ENCODE measurements around the gene MREG.
"Not testable (repeated sequence)": the region's sequence is repeated elsewhere in the genome, so short reads cannot be mapped to it uniquely, and the experiment has no call there.

MREG gene

GRCh38 chr2:216021768-216022565, 8.6 kb upstream of the MREG start:
- no peak for DNase-seq (ENCODE audit: low read depth)

- DNase-seq (ENCODE audit: low read depth), result no peak
Measured at GRCh38 chr2:216018709-216019108, 5.4 kb upstream of the MREG start.

DNA sequence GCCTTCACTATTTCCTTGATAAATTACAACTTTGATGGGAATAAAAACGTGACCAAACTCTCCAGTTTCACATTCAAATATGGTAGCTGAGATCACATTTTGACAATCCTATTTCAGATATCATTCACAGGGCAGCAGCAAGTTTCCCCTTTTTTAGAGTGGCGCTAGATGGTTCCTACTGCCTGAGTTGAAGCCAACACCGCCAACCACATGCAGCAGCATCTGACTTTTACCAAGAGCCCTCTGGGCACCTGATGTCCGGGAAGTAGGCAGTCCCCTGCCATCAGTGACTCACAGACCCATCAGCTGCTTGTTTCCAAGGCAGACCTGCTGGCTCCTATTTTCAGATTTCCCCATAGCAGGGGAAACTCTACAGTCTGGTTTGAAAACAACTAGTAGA, 4.0 kb upstream of the MREG start:
- DNase-seq (ENCODE audit: low read depth), result no peak

DNA sequence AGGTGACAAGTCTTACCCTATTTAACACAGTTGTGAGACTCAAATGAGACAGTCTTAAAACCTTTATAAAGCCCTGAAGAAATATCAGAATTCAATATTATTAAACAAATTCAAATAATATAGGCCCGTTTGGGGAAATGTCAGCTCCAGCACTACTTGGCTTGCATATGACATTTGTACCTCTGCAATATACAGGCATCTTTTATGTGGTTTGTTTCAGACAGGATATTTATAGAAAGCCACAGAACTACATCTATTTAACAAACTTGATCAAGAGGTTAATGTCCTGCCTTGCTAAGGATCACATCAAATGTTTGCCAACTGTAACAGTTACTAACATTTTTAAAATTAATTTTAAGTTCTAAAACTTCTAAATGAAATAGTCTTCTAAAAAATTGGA, 3.2 kb upstream of the MREG start:
- no peak for DNase-seq (ENCODE audit: low read depth)

DNA sequence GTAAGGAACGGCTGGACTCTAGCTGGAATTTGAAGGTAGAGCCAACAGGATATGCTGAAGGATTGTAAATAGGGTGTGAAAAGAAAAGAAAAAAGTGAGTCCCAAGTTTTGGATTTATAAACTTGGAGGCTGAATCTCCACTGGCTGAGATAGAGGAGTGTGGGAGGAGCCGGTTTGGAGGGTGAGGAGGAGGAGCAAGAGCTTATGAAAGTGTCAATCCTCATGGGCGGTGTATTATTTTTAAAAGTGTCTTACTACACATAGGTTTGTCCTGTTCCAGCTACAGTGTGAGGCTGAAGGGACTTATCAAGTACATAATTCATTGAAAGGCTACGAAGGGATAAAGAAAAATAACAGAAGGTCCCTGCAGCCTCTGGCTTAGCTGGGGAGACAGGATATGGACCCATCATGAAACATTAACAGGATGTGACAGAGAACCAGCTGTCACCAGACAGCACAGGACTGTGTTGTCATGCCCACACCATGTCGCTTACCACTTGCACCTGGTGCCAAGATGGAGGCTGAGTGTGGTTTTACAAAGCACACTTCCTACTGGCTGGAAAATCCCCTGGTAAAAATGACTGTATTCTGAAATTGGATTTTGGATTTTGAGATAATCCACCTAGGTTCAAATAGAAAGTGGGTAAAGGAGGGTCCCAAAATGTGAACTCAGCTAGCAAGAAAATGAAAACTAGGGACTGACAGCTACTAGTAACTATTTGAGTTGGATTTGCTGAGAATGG, 2.5 kb upstream of the MREG start:
- no peak for DNase-seq (ENCODE audit: low read depth)

GRCh38 chr2:216014986-216015385, 1.6 kb upstream of the MREG start:
- DNase-seq (ENCODE audit: low read depth), result no peak

GRCh38 chr2:216014006-216014405, 655 bp upstream of the MREG start:
- no peak for DNase-seq (ENCODE audit: low read depth)

DNA sequence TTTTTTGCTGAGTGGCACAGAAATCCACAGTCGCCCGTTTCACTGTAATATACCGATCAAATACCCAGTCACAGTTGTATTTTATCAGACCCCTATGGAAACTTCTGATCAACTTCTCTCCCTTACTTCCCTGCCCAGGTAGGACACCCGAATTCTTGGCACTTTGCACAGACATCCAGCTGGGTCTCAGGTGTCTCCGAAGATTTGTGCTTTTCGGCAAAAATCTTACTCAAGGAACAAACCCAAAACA, 596 bp downstream of the MREG start:
- DNase-seq (ENCODE audit: low read depth), result no peak

- DNase-seq (ENCODE audit: low read depth), result peak; percentile 21
Measured at GRCh38 chr2:216012133-216012829, 1.1 kb downstream of the MREG start.

DNA sequence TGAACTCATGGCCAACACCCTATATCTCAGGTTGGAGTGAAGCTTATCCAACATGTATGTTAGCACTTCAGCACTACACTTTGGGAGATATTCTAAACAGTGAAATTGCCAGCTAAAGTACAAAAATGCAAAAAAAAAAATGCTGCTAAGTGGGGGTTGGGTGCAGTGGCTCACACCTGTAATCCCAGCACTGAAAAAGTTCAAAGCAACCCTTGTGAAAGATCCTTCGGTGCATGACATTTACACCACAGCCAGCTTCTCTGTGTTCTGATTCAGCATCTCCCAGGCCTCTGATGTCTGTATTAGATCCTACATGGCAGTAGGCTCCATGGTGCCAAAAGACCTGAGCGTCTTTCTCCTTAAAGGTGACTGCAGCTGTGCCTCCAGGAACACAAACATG, 4.1 kb downstream of the MREG start:
- not testable (repeated sequence) for DNase-seq (ENCODE audit: low read depth)

GRCh38 chr2:216008387-216008786, 5.0 kb downstream of the MREG start:
- DNase-seq (ENCODE audit: low read depth), result no peak

DNA sequence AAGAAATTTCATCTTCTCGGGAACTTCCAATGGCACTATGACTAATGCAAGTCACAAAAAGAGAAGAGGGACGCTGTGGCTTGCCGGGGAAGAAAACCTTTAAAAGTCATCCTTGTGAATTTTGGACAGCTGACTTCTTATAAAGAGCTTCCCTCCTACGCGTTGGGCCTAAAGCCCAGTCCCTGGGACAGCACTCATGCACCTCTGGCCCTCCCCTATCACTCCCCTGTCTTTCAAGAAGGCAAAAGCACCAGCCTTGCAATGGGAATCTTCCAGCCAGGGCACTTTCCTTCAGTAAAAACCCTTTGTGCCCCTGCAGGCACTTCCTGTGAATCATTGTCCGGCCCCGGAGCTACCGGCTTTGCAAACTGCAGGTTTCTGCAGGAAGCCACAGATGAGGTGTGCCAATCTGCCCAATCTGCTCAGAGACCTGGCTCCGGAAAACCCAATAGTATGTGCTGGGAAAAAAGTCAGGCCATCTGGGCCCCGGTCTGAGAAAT, 7.1 kb downstream of the MREG start:
- peak; percentile 14 for DNase-seq (ENCODE audit: low read depth)

DNA sequence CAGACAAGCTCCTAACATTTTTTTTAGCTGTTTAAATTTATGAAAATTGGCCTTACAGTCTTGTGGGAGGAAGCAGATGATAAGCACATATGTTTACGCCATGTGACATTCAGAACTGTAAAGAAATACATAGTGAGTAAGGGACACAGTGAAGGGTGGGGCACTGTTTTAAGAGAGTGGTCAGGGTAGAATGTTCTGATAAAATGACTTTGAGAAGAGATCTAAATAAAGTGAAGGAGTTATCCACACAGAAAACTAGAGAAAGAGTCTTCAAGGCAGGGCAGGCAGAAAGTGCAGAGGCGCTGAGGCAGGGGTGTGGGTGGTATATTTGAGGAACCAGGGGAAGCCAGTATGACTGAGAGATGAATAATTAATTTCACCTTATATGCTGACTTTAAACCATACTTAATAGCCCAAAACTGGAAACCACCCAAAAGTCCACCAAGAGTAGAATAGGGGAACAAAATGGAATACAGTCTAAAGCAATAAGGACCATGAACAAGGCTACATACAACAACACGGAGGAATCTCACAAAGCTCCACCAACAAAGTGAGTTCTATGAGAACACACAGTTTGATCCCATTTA, 8.6 kb downstream of the MREG start:
- DNase-seq (ENCODE audit: low read depth), result no peak

DNA sequence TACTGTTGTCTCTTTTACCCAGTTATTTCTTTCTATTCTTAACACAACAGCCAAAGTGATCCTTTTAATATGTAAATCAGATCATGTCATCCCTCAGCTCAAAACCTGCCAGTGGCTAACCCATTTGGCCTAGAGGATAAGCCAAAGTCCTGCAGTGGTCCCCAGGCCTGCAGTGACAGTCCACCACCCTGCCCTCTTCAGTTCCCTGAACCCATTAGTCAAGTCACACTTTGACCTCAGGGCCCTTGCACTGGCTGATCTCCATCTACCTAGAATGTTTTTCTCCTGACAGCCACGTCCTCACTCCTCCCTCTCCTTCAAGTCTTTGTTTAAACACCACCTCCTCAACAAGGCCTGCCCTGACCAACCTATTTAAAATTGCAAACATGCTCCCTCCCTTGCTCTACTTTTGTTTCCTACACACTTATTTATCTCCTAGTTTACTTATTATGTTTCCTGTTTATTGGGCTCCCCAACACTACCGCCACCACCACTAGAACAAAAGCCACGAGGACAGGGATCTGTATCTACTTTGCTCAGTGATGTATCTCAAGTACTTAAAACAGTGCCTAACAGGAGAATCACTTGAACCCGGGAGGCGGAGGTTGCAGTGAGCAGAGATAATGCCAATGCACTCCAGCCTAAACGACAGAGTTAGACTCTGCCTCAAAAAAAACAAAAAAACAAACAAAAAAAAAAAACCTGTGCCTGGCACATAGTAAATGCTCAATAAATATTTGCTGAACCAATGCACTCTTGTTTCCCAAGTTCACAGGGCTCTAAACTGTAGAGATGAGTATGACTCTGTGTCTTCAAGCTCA, 9.3 kb downstream of the MREG start:
- DNase-seq (ENCODE audit: low read depth), result no peak

DNA sequence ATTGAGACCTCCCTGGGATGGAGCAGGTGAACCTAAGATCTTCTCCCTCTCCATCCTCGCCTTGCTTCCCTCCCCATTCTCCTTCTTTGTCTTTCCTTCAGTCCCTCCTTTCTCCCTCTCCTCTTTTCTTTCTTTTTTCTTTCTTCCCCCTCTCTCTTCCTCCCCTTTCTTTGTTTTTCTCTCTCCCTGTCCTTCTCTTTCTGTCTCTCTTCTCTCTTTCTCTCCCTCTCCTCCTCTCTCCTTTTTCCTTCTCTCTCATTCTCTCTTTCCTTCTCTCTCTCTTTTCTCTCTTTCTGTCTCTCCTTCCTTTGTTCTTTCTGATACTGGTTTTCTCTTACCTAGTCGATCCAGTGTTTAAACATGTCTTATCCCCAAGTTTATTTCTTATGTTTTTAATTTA, 10.7 kb downstream of the MREG start:
- no peak for DNase-seq (ENCODE audit: low read depth)

- no peak for DNase-seq (ENCODE audit: low read depth)
Measured at GRCh38 chr2:216002101-216002678, 11.2 kb downstream of the MREG start.

DNA sequence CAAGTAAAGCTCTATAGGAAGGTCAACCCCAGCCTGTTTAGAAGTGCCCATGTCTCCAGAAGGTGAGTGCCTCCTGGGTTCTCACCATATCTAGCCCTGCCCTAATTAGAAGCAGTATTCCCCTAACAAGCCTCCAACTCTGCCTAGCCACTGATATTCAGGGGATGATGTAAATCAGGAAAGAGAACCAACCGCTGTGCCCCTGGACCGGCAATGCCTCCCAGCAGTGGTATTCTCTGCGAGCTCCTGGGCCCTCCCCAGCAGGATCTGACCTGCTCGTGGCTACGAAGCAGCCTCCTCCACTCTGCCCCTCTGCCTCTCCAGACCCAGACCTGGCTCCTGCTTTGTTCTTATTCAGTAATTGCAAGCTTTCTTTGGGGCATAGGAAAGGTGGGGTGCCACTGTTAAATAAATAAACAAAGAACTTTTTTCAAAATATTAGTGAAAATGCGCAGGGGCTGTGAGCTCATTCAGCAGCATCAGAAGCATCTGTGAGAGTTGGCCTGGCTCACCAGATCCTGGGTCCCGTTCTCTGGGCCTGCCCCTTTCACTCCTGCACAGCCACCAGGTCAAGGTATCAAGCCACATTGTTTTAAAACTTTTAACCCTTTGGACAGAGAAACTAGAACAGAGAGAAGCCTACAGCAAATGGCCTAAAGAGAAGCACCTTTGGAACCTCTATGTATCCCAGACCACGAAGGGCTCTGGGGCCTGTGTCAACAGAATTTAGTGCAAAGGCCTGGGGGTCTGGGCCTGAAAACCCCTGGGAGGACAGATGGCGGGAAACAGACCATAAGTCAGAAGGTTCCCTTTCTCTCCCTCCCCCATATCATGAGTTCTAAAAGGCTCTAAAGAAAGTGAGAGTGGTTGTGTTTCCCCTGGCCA, 11.9 kb downstream of the MREG start:
- DNase-seq (ENCODE audit: low read depth), result no peak

GRCh38 chr2:215998636-215999035, 14.7 kb downstream of the MREG start:
- no peak for DNase-seq (ENCODE audit: low read depth)

GRCh38 chr2:215997219-215997618, 16.1 kb downstream of the MREG start:
- no peak for DNase-seq (ENCODE audit: low read depth)

DNA sequence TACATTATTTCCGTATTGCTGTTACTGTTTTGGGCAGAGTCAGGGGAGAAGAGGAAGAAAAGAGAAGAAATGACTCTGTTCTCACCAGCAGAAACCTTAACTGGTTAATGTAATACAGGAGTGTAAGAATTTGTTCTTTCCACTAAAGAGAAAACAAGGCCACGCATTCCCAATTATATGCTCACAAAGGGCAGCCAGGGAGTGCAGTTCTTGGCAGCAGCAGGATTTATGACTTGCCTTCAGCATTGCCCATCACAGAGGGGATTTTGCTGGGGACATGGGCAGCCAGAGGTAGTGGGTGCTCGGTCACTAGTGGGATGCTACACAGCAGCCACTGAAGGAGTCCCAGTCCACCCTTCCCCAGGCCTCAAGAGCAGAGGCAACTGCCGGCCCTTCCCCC, 18.4 kb downstream of the MREG start:
- no peak for DNase-seq (ENCODE audit: low read depth)

Measured in iris pigment epithelial cell (primary cell).